Thyroid gland (tissue), 4 donors: ENCODE data around the gene DRD3. TPM values are rescaled to one million over a fixed set of nuclear protein-coding genes. Genes with fewer than 3 reads are reported as not detected.

Experiments
- DNase-seq, 2 donors: peaks; one replicate each; pipeline ENCODE4 v3.0.0-alpha.2; 2019
- H3K27ac ChIP-seq, 3 donors: fragments of 200-600 bp; sonication (generic); 1 replicate in 2 of 3; 2 replicates in 1 of 3; pipeline ENCODE4 v1.5.1; 2016 to 2019; ENCODE audit warnings: mild to moderate bottlenecking in 1 of 3, moderate library complexity in 1 of 3
- H3K27me3 ChIP-seq: fragments of 200-600 bp; sonication (generic); one replicate; pipeline ENCODE4 v1.5.1; 2019
- H3K36me3 ChIP-seq, 2 donors: fragments of 200-600 bp; sonication (generic); one replicate each; pipeline ENCODE4 v1.5.1; 2016 to 2019
- H3K4me1 ChIP-seq, 2 donors: fragments of 200-600 bp; sonication (generic); one replicate each; pipeline ENCODE4 v1.5.1; 2017 to 2019
- H3K4me3 ChIP-seq, 3 donors: fragments of 200-600 bp; sonication (generic); replicated peaks in 1 of 3; 1 replicate in 2 of 3; 2 replicates in 1 of 3; pipeline ENCODE4 v1.5.1; 2016; ENCODE audit warnings: mild to moderate bottlenecking in 1 of 3
- H3K9me3 ChIP-seq: fragments of 200-600 bp; sonication (generic); one replicate; pipeline ENCODE4 v1.5.1; 2017
- CTCF ChIP-seq, 6 experiments: fragments of 200-600 bp in 3 of 6; fragments of 450-650 bp in 3 of 6; sonication (generic) in 3 of 6; IDR thresholded peaks; one replicate each; pipeline ENCODE4 v1.5.1; 2016 to 2019; ENCODE audit warnings: antibody characterized with exemption in 6 of 6, mild to moderate bottlenecking in 2 of 6, inconsistent platforms in 1 of 6, moderate library complexity in 1 of 6
- POLR2A ChIP-seq, 2 donors: fragments of 450-650 bp; IDR thresholded peaks; one replicate each; pipeline ENCODE4 v1.6.1; 2017; ENCODE audit warnings: antibody characterized with exemption in 2 of 2, mild to moderate bottlenecking in 2 of 2, moderate library complexity in 1 of 2
- WGBS, 2 donors: methylation state at CpG; one replicate each; pipeline ENCODE4 v1.1.5; 2017; 5-methylcytosine and 5-hydroxymethylcytosine counted together
- intact Hi-C: fragments of 100-400 bp; cut with DNase I; formaldehyde crosslinking; loops from one replicate; pipeline ENCODE4 v1.15.1; 2023
- total RNA-seq, 4 donors: library from RNA; depleted of rRNA; stranded (reverse); fragments of >200 nt; gene quantifications; one replicate each; pipeline ENCODE4 v1.2.3, GENCODE V29; 2016

Gene DRD3
- total RNA-seq, 4 donors from 2014 or later, result not detected

DNA sequence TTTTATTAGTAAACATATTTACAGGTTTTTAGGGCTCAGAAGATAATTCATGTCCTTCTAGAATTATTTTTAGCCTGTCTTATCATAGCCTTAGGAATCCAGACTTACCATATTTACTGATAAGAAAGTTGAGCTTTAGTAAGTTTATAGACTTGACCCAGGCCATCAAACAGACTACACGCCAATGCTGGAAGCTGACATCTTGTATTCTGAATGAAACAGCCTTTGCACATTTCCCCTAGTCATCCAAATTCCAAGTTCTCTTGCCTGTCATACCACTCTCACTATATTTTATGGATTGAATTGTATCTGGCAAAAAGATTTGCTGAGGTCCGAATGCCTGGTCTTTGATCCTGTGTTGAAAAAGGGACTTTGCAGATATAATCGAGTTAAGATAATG lies 58.6 kb downstream of the DRD3 start:
- no peak overlapping the region for H3K4me3 ChIP-seq
- H3K4me1 ChIP-seq, result no peaks in the 10 kb centered on the region
- TF ChIP-seq POLR2A (IDR thresholded peaks at IDR 0.05) (no peak), CTCF (IDR thresholded peaks at IDR 0.05) (no peak)
- no peak overlapping the region for H3K27ac ChIP-seq
- H3K9me3 ChIP-seq, result no peaks in the 10 kb centered on the region
- WGBS, 2 donors, result 63 to 68% methylated on average over 3 of the region's 3 CpGs
- H3K27me3 ChIP-seq, result no peaks in the 10 kb centered on the region
- intact Hi-C loops, result no loop called here
- DNase-seq, result no peak
- no peaks in the 10 kb centered on the region for H3K36me3 ChIP-seq

DNA sequence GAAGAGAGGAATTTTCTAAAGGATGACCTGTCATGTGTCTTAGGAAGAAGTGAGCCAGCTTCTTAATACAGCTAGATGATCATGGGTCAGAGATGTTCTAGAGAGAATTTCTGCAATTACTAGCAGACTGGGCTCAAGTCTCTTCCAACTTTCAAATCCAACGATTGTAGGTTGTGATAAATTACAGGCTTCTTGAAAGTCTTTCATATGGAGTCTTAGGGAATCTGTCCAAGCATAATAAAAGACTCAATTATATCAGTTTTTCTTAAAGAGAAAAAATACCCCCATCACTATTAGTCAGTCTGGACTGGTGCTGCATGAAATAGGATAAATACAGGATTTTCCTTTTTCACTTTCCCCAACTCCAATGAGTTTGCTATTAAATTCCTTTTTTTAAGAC lies 59.1 kb downstream of the DRD3 start:
- H3K27me3 ChIP-seq, result no peaks in the 10 kb centered on the region
- H3K36me3 ChIP-seq, result no peaks in the 10 kb centered on the region
- H3K4me1 ChIP-seq, result no peaks in the 10 kb centered on the region
- DNase-seq, result no peak
- H3K9me3 ChIP-seq, result no peaks in the 10 kb centered on the region
- intact Hi-C loops, result no loop called here
- H3K27ac ChIP-seq, result no peak overlapping the region
- WGBS, 2 donors, result 73 to 78% methylated on average over 1 of the region's 1 CpG
- TF ChIP-seq CTCF (IDR thresholded peaks at IDR 0.05) (no peak), POLR2A (IDR thresholded peaks at IDR 0.05) (no peak)
- no peak overlapping the region for H3K4me3 ChIP-seq

GRCh38 chr3:114115143-114115542 lies 63.7 kb downstream of the DRD3 start:
- no peak for TF ChIP-seq POLR2A (IDR thresholded peaks at IDR 0.05)
- TF ChIP-seq CTCF (IDR thresholded peaks at IDR 0.05), result no peak
- no peak for DNase-seq
- Histone ChIP-seq H3K36me3 (no peaks in the 10 kb centered on the region), H3K4me1 (no peaks in the 10 kb centered on the region), H3K4me3 (no peak overlapping the region), H3K27me3 (no peaks in the 10 kb centered on the region), H3K27ac (no peak overlapping the region), H3K9me3 (no peaks in the 10 kb centered on the region)
- intact Hi-C loops, result no loop called here
- 79 to 93% methylated on average over 7 of the region's 7 CpGs for WGBS, 2 donors

- Histone ChIP-seq H3K27ac (no peak overlapping the region), H3K36me3 (no peaks in the 10 kb centered on the region), H3K27me3 (no peaks in the 10 kb centered on the region), H3K4me1 (no peaks in the 10 kb centered on the region), H3K4me3 (no peak overlapping the region), H3K9me3 (no peaks in the 10 kb centered on the region)
- DNase-seq, result no peak
- TF ChIP-seq POLR2A (IDR thresholded peaks at IDR 0.05), result no peak
- 90 to 95% methylated on average over 3 of the region's 3 CpGs for WGBS, 2 donors
- intact Hi-C loops, result no loop called here
Measured at GRCh38 chr3:114114719-114115118, 64.1 kb downstream of the DRD3 start.

GRCh38 chr3:114112696-114113095 lies 66.2 kb downstream of the DRD3 start:
- TF ChIP-seq CTCF (IDR thresholded peaks at IDR 0.05), result no peak
- TF ChIP-seq POLR2A (IDR thresholded peaks at IDR 0.05), result no peak
- intact Hi-C loops, result no loop called here
- WGBS, 2 donors, result 80% methylated on average over 6 of the region's 6 CpGs
- no peak overlapping the region for H3K27ac ChIP-seq
- H3K27me3 ChIP-seq, result no peaks in the 10 kb centered on the region
- no peak for DNase-seq
- no peak overlapping the region for H3K4me3 ChIP-seq
- H3K36me3 ChIP-seq, result no peaks in the 10 kb centered on the region
- no peaks in the 10 kb centered on the region for H3K4me1 ChIP-seq
- H3K9me3 ChIP-seq, result no peaks in the 10 kb centered on the region
